Trophoblast cell (in vitro differentiated cells and primary cell): ENCODE data around the gene SKA3.
"Not testable (repeated sequence)": the region's sequence is repeated elsewhere in the genome, so short reads cannot be mapped to it uniquely, and the experiment has no call there.

Experiments used
- DNase-seq, 2 donors: peaks; one replicate each; pipeline ENCODE4 v3.0.0-alpha.2; 2016
- H2AFZ ChIP-seq: 2 replicates; pipeline ENCODE4 v1.6.1; 2013; ENCODE audit warnings: low read length, moderate library complexity, mild to moderate bottlenecking; ENCODE audit not compliant: insufficient read depth, poor library complexity
- H2AK5ac ChIP-seq: 2 replicates; pipeline ENCODE4 v1.6.1; 2013; ENCODE audit warnings: mild to moderate bottlenecking, low read length
- H2BK120ac ChIP-seq: 2 replicates; pipeline ENCODE4 v1.6.1; 2013; ENCODE audit warnings: low read length, mild to moderate bottlenecking, moderate library complexity; ENCODE audit not compliant: insufficient read depth, poor library complexity
- H2BK12ac ChIP-seq: 2 replicates; pipeline ENCODE4 v1.6.1; 2013; ENCODE audit warnings: mild to moderate bottlenecking, low read length, moderate library complexity
- H2BK5ac ChIP-seq: 2 replicates; pipeline ENCODE4 v1.6.1; 2013; ENCODE audit warnings: low read length, low read depth, moderate library complexity, mild to moderate bottlenecking; ENCODE audit not compliant: poor library complexity
- H3K14ac ChIP-seq: 2 replicates; pipeline ENCODE4 v1.6.1; 2013; ENCODE audit warnings: mild to moderate bottlenecking, low read length
- H3K18ac ChIP-seq: 2 replicates; pipeline ENCODE4 v1.6.1; 2013; ENCODE audit warnings: mild to moderate bottlenecking, low read length
- H3K23ac ChIP-seq: 2 replicates; pipeline ENCODE4 v1.6.1; 2013; ENCODE audit warnings: low read length
- H3K27ac ChIP-seq: 2 replicates; pipeline ENCODE4 v1.5.1; 2013; ENCODE audit warnings: low read depth, mild to moderate bottlenecking, inconsistent platforms, low read length, moderate library complexity
- H3K27me3 ChIP-seq: 2 replicates; pipeline ENCODE4 v1.6.1; 2013; ENCODE audit warnings: inconsistent platforms, mild to moderate bottlenecking, low read length, moderate library complexity; ENCODE audit not compliant: insufficient read depth
- H3K36me3 ChIP-seq, 2 experiments: 1 replicate in 1 of 2; 2 replicates in 1 of 2; pipeline ENCODE4 v1.6.1; 2013; ENCODE audit warnings: low read length in 2 of 2, mild to moderate bottlenecking in 2 of 2, moderate library complexity in 1 of 2; ENCODE audit not compliant: insufficient read depth in 2 of 2, control insufficient read depth in 1 of 2
- H3K4ac ChIP-seq: 2 replicates; pipeline ENCODE4 v1.6.1; 2013; ENCODE audit warnings: low read depth, mild to moderate bottlenecking, low read length, moderate library complexity
- H3K4me1 ChIP-seq, 2 experiments: 1 replicate in 1 of 2; 2 replicates in 1 of 2; pipeline ENCODE4 v1.6.1; 2013; ENCODE audit warnings: low read length in 2 of 2, mild to moderate bottlenecking in 2 of 2, moderate library complexity in 1 of 2; ENCODE audit not compliant: insufficient read depth in 2 of 2, control insufficient read depth in 1 of 2
- H3K4me2 ChIP-seq: 2 replicates; pipeline ENCODE4 v1.6.1; 2013; ENCODE audit warnings: inconsistent platforms, mild to moderate bottlenecking, low read length, moderate library complexity
- H3K4me3 ChIP-seq: 2 replicates; pipeline ENCODE4 v1.5.1; 2013; ENCODE audit warnings: mild to moderate bottlenecking, low read depth, low read length, inconsistent platforms
- H3K79me1 ChIP-seq: one replicate; pipeline ENCODE4 v1.6.1; 2013; ENCODE audit warnings: low read length
- H3K79me2 ChIP-seq: 2 replicates; pipeline ENCODE4 v1.6.1; 2013; ENCODE audit warnings: low read length, mild to moderate bottlenecking; ENCODE audit not compliant: control insufficient read depth, insufficient read depth, poor library complexity
- H3K9ac ChIP-seq: 2 replicates; pipeline ENCODE4 v1.6.1; 2013; ENCODE audit warnings: mild to moderate bottlenecking, low read length
- H3K9me3 ChIP-seq: 2 replicates; pipeline ENCODE4 v1.6.1; 2013; ENCODE audit warnings: low read depth, mild to moderate bottlenecking, control low read depth, inconsistent platforms, low read length; ENCODE audit not compliant: insufficient read depth
- H4K12ac ChIP-seq: 2 replicates; pipeline ENCODE4 v1.6.1; 2013; ENCODE audit warnings: low read depth, mild to moderate bottlenecking, low read length, moderate library complexity
- H4K8ac ChIP-seq: 2 replicates; pipeline ENCODE4 v1.6.1; 2013; ENCODE audit warnings: low read depth, mild to moderate bottlenecking, low read length, moderate library complexity
- H4K91ac ChIP-seq: one replicate; pipeline ENCODE4 v1.6.1; 2013; ENCODE audit warnings: low read depth, mild to moderate bottlenecking, low read length, moderate library complexity
- WGBS: extraction: QIAGEN DNeasy Blood & Tissue Kit; methylation state at CpG from one replicate; pipeline ENCODE4 v1.1.7; 2013; ENCODE audit warnings: missing lambda C conversion rate; ENCODE audit not compliant: insufficient read length, insufficient coverage; ENCODE audit errors: extremely low coverage; 5-methylcytosine and 5-hydroxymethylcytosine counted together

Gene SKA3

GRCh38 chr13:21135833-21136232 lies 40.5 kb downstream of the SKA3 start:
- H3K27ac ChIP-seq, H3K23ac ChIP-seq, H4K12ac ChIP-seq, H2BK12ac ChIP-seq, H4K8ac ChIP-seq, H3K4me1 ChIP-seq, H2BK120ac ChIP-seq, H2BK5ac ChIP-seq, H4K91ac ChIP-seq, H3K79me2 ChIP-seq, H3K9me3 ChIP-seq, H3K14ac ChIP-seq, H2AFZ ChIP-seq, H3K79me1 ChIP-seq, H3K4me2 ChIP-seq, H3K18ac ChIP-seq, DNase-seq, H2AK5ac ChIP-seq, H3K4ac ChIP-seq, H3K27me3 ChIP-seq, H3K4me3 ChIP-seq, H3K36me3 ChIP-seq, H3K9ac ChIP-seq: not testable (repeated sequence)
- WGBS = no CpG with 5 or more reads among the region's 6 CpGs

GRCh38 chr13:21134475-21134874 lies 41.9 kb downstream of the SKA3 start:
- Histone ChIP-seq H3K14ac (no peak overlapping the region), H2AK5ac (no peak overlapping the region)
- WGBS = no CpG with 5 or more reads among the region's 5 CpGs

GRCh38 chr13:21133077-21133476 lies 43.3 kb downstream of the SKA3 start:
- Histone ChIP-seq H3K4me2 (no peak overlapping the region), H4K12ac (no peak overlapping the region), H3K9me3 (peaks cover 2% of the 10 kb centered on the region), H2BK12ac (no peak overlapping the region), H3K9ac (no peak overlapping the region), H2BK5ac (no peak overlapping the region), H3K79me2 (no peaks in the 10 kb centered on the region), H3K27me3 (no peaks in the 10 kb centered on the region), H2BK120ac (no peak overlapping the region), H3K18ac (no peak overlapping the region), H3K4me3 (no peak overlapping the region), H3K4me1 (no peaks in the 10 kb centered on the region), H3K36me3 (no peaks in the 10 kb centered on the region), H3K79me1 (no peaks in the 10 kb centered on the region), H3K23ac (no peak overlapping the region), H4K91ac (no peak overlapping the region), H3K4ac (no peak overlapping the region), H3K27ac (no peak overlapping the region), H2AK5ac (no peak overlapping the region), H4K8ac (no peak overlapping the region), H3K14ac (no peak overlapping the region), H2AFZ (no peak overlapping the region)
- DNase-seq = no peak
- no CpG with 5 or more reads among the region's 3 CpGs for WGBS

More at GRCh38 chr13:21134475-21134874, 41.9 kb downstream of the SKA3 start:
- DNase-seq = no peak
- no peak overlapping the region for H4K8ac ChIP-seq
- no peak overlapping the region for H3K4ac ChIP-seq
- no peaks in the 10 kb centered on the region for H3K36me3 ChIP-seq
- no peak overlapping the region for H3K23ac ChIP-seq
- H4K91ac ChIP-seq = no peak overlapping the region
- H3K18ac ChIP-seq = no peak overlapping the region
- H3K9me3 ChIP-seq = peaks cover 2% of the 10 kb centered on the region
- no peaks in the 10 kb centered on the region for H3K4me1 ChIP-seq
- no peak overlapping the region for H2BK5ac ChIP-seq
- H3K9ac ChIP-seq = no peak overlapping the region
- no peak overlapping the region for H3K4me2 ChIP-seq
- no peaks in the 10 kb centered on the region for H3K27me3 ChIP-seq
- H3K27ac ChIP-seq = no peak overlapping the region
- H2BK12ac ChIP-seq = no peak overlapping the region
- H2BK120ac ChIP-seq = no peak overlapping the region
- H2AFZ ChIP-seq = no peak overlapping the region
- no peaks in the 10 kb centered on the region for H3K79me1 ChIP-seq
- no peak overlapping the region for H3K4me3 ChIP-seq
- H4K12ac ChIP-seq = no peak overlapping the region
- no peaks in the 10 kb centered on the region for H3K79me2 ChIP-seq

GRCh38 chr13:21130116-21130515 lies 46.2 kb downstream of the SKA3 start:
- H4K12ac ChIP-seq = no peak overlapping the region
- H3K27ac ChIP-seq = no peak overlapping the region
- no peak overlapping the region for H4K91ac ChIP-seq
- no peaks in the 10 kb centered on the region for H3K79me1 ChIP-seq
- no peaks in the 10 kb centered on the region for H3K27me3 ChIP-seq
- no peak overlapping the region for H3K18ac ChIP-seq
- no peaks in the 10 kb centered on the region for H3K36me3 ChIP-seq
- DNase-seq = no peak
- WGBS = no CpG with 5 or more reads among the region's 2 CpGs
- no peaks in the 10 kb centered on the region for H3K79me2 ChIP-seq
- H3K14ac ChIP-seq = no peak overlapping the region
- no peak overlapping the region for H2BK12ac ChIP-seq
- H2BK5ac ChIP-seq = no peak overlapping the region
- no peak overlapping the region for H2AFZ ChIP-seq
- H2BK120ac ChIP-seq = no peak overlapping the region
- H3K4me2 ChIP-seq = no peak overlapping the region
- no peak overlapping the region for H3K23ac ChIP-seq
- no peak overlapping the region for H4K8ac ChIP-seq
- peaks cover 2% of the 10 kb centered on the region for H3K9me3 ChIP-seq
- no peak overlapping the region for H3K4ac ChIP-seq
- no peaks in the 10 kb centered on the region for H3K4me1 ChIP-seq
- no peak overlapping the region for H3K9ac ChIP-seq
- H3K4me3 ChIP-seq = no peak overlapping the region
- H2AK5ac ChIP-seq = no peak overlapping the region
